UCSD-AML1 (cell line): ENCODE results near the gene SLC22A9.

Experiments used
- DNase-seq: peaks from one replicate; lab custom pipeline; 2025; ENCODE audit not compliant: unreplicated experiment; lab: John Stamatoyannopoulos, UW

SLC22A9 gene

GRCh38 chr11:63444160-63444559 lies 74.6 kb downstream of the SLC22A9 start:
- no peak for DNase-seq

- no peak for DNase-seq
Measured at GRCh38 chr11:63445118-63445517, 75.5 kb downstream of the SLC22A9 start.

- no peak for DNase-seq
Measured at GRCh38 chr11:63445720-63446119, 76.1 kb downstream of the SLC22A9 start.

GRCh38 chr11:63448646-63449045 lies 79.1 kb downstream of the SLC22A9 start:
- DNase-seq, result no peak

GRCh38 chr11:63459586-63459985 lies 90.0 kb downstream of the SLC22A9 start:
- DNase-seq, result no peak
